RPMI8226 (cell line): ENCODE results near the gene OS9.

Experiments used
- DNase-seq: peaks from one replicate; pipeline ENCODE4 v3.0.0-alpha.2; 2015

The OS9 gene

GRCh38 chr12:57769594-57769993, 75.7 kb downstream of the OS9 start:
- DNase-seq: no peak

GRCh38 chr12:57770734-57771133, 76.8 kb downstream of the OS9 start:
- no peak for DNase-seq
